ENCODE data around the gene FHIT.

- no peak for TF ChIP-seq CTCF (conservative IDR thresholded peaks at IDR 0.05)
- TF ChIP-seq EZH2 (IDR thresholded peaks at IDR 0.05; ENCODE audit: low read depth): no peak
Observed at GRCh38 chr3:59812237-59813147, 1438.8 kb downstream of the FHIT start.

Data from PC-9 (cell line).